ENCODE data around the gene RAB9B.

DNA sequence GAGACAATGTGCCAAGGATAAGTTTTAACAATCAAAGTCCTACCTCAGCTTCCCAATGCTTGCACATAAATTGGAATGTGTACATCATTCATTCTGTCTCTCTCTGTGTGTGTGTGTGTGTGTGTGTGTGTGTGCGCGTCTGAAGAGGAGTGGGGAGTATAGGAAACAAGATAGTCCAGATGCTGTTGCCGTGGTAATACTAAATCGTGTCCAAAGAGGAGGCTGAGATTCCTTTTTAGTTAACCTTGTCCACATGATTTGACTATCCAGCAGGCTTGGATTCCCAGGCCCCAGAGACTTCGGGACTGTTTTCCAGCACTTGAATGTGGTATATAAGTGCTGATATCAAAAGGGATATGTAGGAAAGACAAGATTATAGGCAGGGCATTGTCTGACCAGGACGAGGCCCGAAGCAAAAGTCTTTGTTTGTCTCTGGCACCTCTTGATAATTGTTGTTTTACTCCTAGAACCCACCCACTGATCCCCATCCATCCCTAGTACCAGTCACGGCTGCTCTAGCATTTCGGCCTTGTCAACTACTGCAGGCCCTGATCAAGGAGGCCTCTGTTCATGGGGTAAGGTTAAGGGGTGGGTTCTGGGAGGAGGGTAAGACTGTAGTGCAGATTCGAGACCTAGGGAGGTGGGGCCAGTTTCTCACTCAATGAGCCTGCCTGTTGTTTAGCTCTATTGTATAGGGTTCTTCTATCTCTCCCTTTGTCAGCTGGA is 51.6 kb downstream of the RAB9B start:
- TF ChIP-seq, protein P1, sequence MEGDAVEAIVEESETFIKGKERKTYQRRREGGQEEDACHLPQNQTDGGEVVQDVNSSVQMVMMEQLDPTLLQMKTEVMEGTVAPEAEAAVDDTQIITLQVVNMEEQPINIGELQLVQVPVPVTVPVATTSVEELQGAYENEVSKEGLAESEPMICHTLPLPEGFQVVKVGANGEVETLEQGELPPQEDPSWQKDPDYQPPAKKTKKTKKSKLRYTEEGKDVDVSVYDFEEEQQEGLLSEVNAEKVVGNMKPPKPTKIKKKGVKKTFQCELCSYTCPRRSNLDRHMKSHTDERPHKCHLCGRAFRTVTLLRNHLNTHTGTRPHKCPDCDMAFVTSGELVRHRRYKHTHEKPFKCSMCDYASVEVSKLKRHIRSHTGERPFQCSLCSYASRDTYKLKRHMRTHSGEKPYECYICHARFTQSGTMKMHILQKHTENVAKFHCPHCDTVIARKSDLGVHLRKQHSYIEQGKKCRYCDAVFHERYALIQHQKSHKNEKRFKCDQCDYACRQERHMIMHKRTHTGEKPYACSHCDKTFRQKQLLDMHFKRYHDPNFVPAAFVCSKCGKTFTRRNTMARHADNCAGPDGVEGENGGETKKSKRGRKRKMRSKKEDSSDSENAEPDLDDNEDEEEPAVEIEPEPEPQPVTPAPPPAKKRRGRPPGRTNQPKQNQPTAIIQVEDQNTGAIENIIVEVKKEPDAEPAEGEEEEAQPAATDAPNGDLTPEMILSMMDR (IDR thresholded peaks at IDR 0.05; ENCODE audit: low read depth, low read length), result no peak
- TF ChIP-seq POLR2A (IDR thresholded peaks at IDR 0.05; ENCODE audit: extremely low read depth, insufficient read length) (no peak), MAX (IDR thresholded peaks at IDR 0.05; ENCODE audit: low read depth, low read length) (no peak), MYC (IDR thresholded peaks at IDR 0.05; ENCODE audit: low read depth, low read length) (no peak)

Measured in NB4 (cell line).